ENCODE data around the gene AVP. TPM values are rescaled to one million over a fixed set of nuclear protein-coding genes. Genes with fewer than 3 reads are reported as not detected.
"Not testable (repeated sequence)": the region's sequence is repeated elsewhere in the genome, so short reads cannot be mapped to it uniquely, and the experiment has no call there.

Gene AVP
- total RNA-seq, 1 experiment from 2014 or later: not detected

- DNase-seq (ENCODE audit: low read depth in 1 of 2, low spot score in 2 of 2): no peak
- H3K27ac ChIP-seq: no peak overlapping the region
Measured at GRCh38 chr20:3068986-3069900, 15.3 kb downstream of the AVP start.

GRCh38 chr20:3068075-3068474 is 16.4 kb downstream of the AVP start:
- no peak overlapping the region for H3K4me3 ChIP-seq
- H3K9me3 ChIP-seq (replicated peaks): no peaks in the 10 kb centered on the region
- H3K27me3 ChIP-seq (replicated peaks): 0 out of 2 replicates have a peak, but pooled peaks cover 7% of the 10 kb centered on the region
- no peak for DNase-seq (ENCODE audit: low read depth in 1 of 2, low spot score in 2 of 2)
- H3K4me1 ChIP-seq (replicated peaks): no peaks in the 10 kb centered on the region; the same call in 1 of the 2 replicates
- H3K36me3 ChIP-seq: no peaks in the 10 kb centered on the region
- no peak overlapping the region for H3K27ac ChIP-seq

More at GRCh38 chr20:3068986-3069900, 15.3 kb downstream of the AVP start:
- no peaks in the 10 kb centered on the region for H3K36me3 ChIP-seq
- no peaks in the 10 kb centered on the region for H3K9me3 ChIP-seq (replicated peaks)
- H3K4me1 ChIP-seq (replicated peaks): no peaks in the 10 kb centered on the region; the same call in 1 of the 2 replicates
- H3K27me3 ChIP-seq (replicated peaks): 0 out of 2 replicates have a peak, but pooled peaks cover 7% of the 10 kb centered on the region
- no peak overlapping the region for H3K4me3 ChIP-seq

- Histone ChIP-seq H3K4me3 (no peak overlapping the region), H3K27ac (no peak overlapping the region), H3K4me1 (replicated peaks) (no peaks in the 10 kb centered on the region; the same call in 1 of the 2 replicates), H3K27me3 (replicated peaks) (0 out of 2 replicates have a peak, but pooled peaks cover 7% of the 10 kb centered on the region), H3K36me3 (no peaks in the 10 kb centered on the region), H3K9me3 (replicated peaks) (no peaks in the 10 kb centered on the region)
- no peak for DNase-seq (ENCODE audit: low read depth in 1 of 2, low spot score in 2 of 2)
Measured at GRCh38 chr20:3067139-3068014, 17.1 kb downstream of the AVP start.

- not testable (repeated sequence) for H3K36me3 ChIP-seq; H3K4me3 ChIP-seq; H3K27me3 ChIP-seq (replicated peaks)
Measured at GRCh38 chr20:3064119-3064518, 20.4 kb downstream of the AVP start.

GRCh38 chr20:3059489-3059888 is 25.0 kb downstream of the AVP start:
- H3K9me3 ChIP-seq (replicated peaks): no peaks in the 10 kb centered on the region
- H3K27me3 ChIP-seq (replicated peaks): no peaks in the 10 kb centered on the region; the same call in 1 of the 2 replicates
- H3K4me3 ChIP-seq: no peak overlapping the region
- no peak overlapping the region for H3K27ac ChIP-seq
- no peaks in the 10 kb centered on the region for H3K36me3 ChIP-seq
- H3K4me1 ChIP-seq (replicated peaks): no peaks in the 10 kb centered on the region
- DNase-seq (ENCODE audit: low read depth in 1 of 2, low spot score in 2 of 2): no peak

More at GRCh38 chr20:3064119-3064518, 20.4 kb downstream of the AVP start:
- H3K27ac ChIP-seq; H3K4me1 ChIP-seq (replicated peaks); DNase-seq (ENCODE audit: low read depth in 1 of 2, low spot score in 2 of 2); H3K9me3 ChIP-seq (replicated peaks): not testable (repeated sequence)

GRCh38 chr20:3051385-3052019 is 33.0 kb downstream of the AVP start:
- Histone ChIP-seq H3K27ac (no peak overlapping the region), H3K4me1 (replicated peaks) (peaks cover 6% of the 10 kb centered on the region), H3K36me3 (peaks cover 24% of the 10 kb centered on the region), H3K9me3 (replicated peaks) (no peaks in the 10 kb centered on the region), H3K4me3 (no peak overlapping the region), H3K27me3 (replicated peaks) (no peaks in the 10 kb centered on the region)
- DNase-seq (ENCODE audit: low read depth in 1 of 2, low spot score in 2 of 2): no peak

GRCh38 chr20:3047486-3048419 is 36.8 kb downstream of the AVP start:
- peaks cover 12% of the 10 kb centered on the region for H3K4me1 ChIP-seq (replicated peaks)
- no peaks in the 10 kb centered on the region for H3K27me3 ChIP-seq (replicated peaks)
- no peak overlapping the region for H3K27ac ChIP-seq
- H3K36me3 ChIP-seq: peaks cover 33% of the 10 kb centered on the region
- no peak overlapping the region for H3K4me3 ChIP-seq
- no peak for DNase-seq (ENCODE audit: low read depth in 1 of 2, low spot score in 2 of 2)
- no peaks in the 10 kb centered on the region for H3K9me3 ChIP-seq (replicated peaks)

GRCh38 chr20:3046677-3047462 is 37.7 kb downstream of the AVP start:
- H3K27ac ChIP-seq: no peak overlapping the region
- no peaks in the 10 kb centered on the region for H3K9me3 ChIP-seq (replicated peaks)
- peaks cover 12% of the 10 kb centered on the region for H3K4me1 ChIP-seq (replicated peaks)
- peaks cover 34% of the 10 kb centered on the region for H3K36me3 ChIP-seq
- no peaks in the 10 kb centered on the region for H3K27me3 ChIP-seq (replicated peaks)
- DNase-seq (ENCODE audit: low read depth in 1 of 2, low spot score in 2 of 2): no peak
- peak overlapping the region; percentile 88 for H3K4me3 ChIP-seq

- H3K27ac ChIP-seq: peak within 1 kb of the TSS; percentile 77
- peak; percentile 89 to 92 for DNase-seq (ENCODE audit: low read depth in 1 of 2, low spot score in 2 of 2)
Measured at GRCh38 chr20:3045816-3046676, 38.5 kb downstream of the AVP start, which contains the start of gene MRPS26. TSS of gene MRPS26 (plus strand) at chr20:3046052. CDS start at chr20:3046069, 17 bp downstream.

GRCh38 chr20:3045042-3045815 is 39.3 kb downstream of the AVP start:
- peak overlapping the region; percentile 77 for H3K27ac ChIP-seq
- no peaks in the 10 kb centered on the region for H3K27me3 ChIP-seq (replicated peaks)
- H3K4me1 ChIP-seq (replicated peaks): peaks cover 12% of the 10 kb centered on the region
- peak overlapping the region; percentile 88 for H3K4me3 ChIP-seq
- H3K36me3 ChIP-seq: peaks cover 41% of the 10 kb centered on the region
- H3K9me3 ChIP-seq (replicated peaks): no peaks in the 10 kb centered on the region
- DNase-seq (ENCODE audit: low read depth in 1 of 2, low spot score in 2 of 2): peak; percentile 81 to 89

More at GRCh38 chr20:3045816-3046676, 38.5 kb downstream of the AVP start, which contains the start of gene MRPS26:
- Histone ChIP-seq H3K36me3 (peaks cover 38% of the 10 kb centered on the region), H3K9me3 (replicated peaks) (no peaks in the 10 kb centered on the region), H3K27me3 (replicated peaks) (no peaks in the 10 kb centered on the region), H3K4me1 (replicated peaks) (peaks cover 12% of the 10 kb centered on the region), H3K4me3 (peak within 1 kb of the TSS; percentile 88)
